ENCODE data around the gene SCD. TPM values are rescaled to one million over a fixed set of nuclear protein-coding genes. Genes with fewer than 3 reads are reported as not detected.

SCD gene
- total and polyA plus RNA-seq, 2 of the 13 experiments (the other 11 are each of a cell fraction or from before 2014, with no cell fraction given) = 492 to 512 TPM

- peak; percentile 52 for TF ChIP-seq MED8 (CRISPR knock-in tag; IDR thresholded peaks at IDR 0.05; ENCODE audit: insufficient replicate concordance)
- TF ChIP-seq ZSCAN31 (CRISPR knock-in tag; IDR thresholded peaks at IDR 0.05; ENCODE audit: low read depth) = no peak
- no peak for TF ChIP-seq ZNF879 (CRISPR knock-in tag; IDR thresholded peaks at IDR 0.05)
- peak; percentile 67; the same call in 1 of the 2 replicates for TF ChIP-seq E2F2 (CRISPR knock-in tag; IDR thresholded peaks at IDR 0.05; ENCODE audit: borderline replicate concordance)
- TF ChIP-seq KLF11 (CRISPR knock-in tag; IDR thresholded peaks at IDR 0.05) = no peak
- no peak for TF ChIP-seq PLRG1 (conservative IDR thresholded peaks at IDR 0.05)
- TF ChIP-seq HOXA7 (CRISPR knock-in tag; IDR thresholded peaks at IDR 0.05) = no peak
- no peak for TF ChIP-seq ZNF562 (CRISPR knock-in tag; IDR thresholded peaks at IDR 0.05; ENCODE audit: borderline replicate concordance)
- TF ChIP-seq ZBTB46 (CRISPR knock-in tag; IDR thresholded peaks at IDR 0.05; ENCODE audit: borderline replicate concordance) = no peak
- peak in 1 of 2 experiments; percentile 40; a peak in 1 of 4 replicates for TF ChIP-seq EP300 (IDR thresholded peaks at IDR 0.05; ENCODE audit: low read depth in 2 of 2, low read length in 2 of 2)
- peak; percentile 59; the same call in 1 of the 2 replicates for TF ChIP-seq EP300 (CRISPR knock-in tag; IDR thresholded peaks at IDR 0.05; ENCODE audit: borderline replicate concordance)
- TF ChIP-seq PAF1 (CRISPR knock-in tag; IDR thresholded peaks at IDR 0.05) = no peak
- TF ChIP-seq ARID2 (CRISPR knock-in tag; IDR thresholded peaks at IDR 0.05; ENCODE audit: borderline replicate concordance) = no peak
- TF ChIP-seq REL (CRISPR knock-in tag; conservative IDR thresholded peaks at IDR 0.05) = 0 out of 2 replicates have a peak, but pooled peaks have one; percentile 60
- no peak for TF ChIP-seq ZKSCAN1 (IDR thresholded peaks at IDR 0.05; ENCODE audit: low read length)
- no peak; the same call in 1 of the 2 replicates for TF ChIP-seq THAP8 (CRISPR knock-in tag; IDR thresholded peaks at IDR 0.05; ENCODE audit: borderline replicate concordance)
- peak; percentile 60; the same call in 1 of the 2 replicates for TF ChIP-seq GATAD1 (CRISPR knock-in tag; IDR thresholded peaks at IDR 0.05)
- TF ChIP-seq ZNF441 (CRISPR knock-in tag; IDR thresholded peaks at IDR 0.05; ENCODE audit: borderline replicate concordance) = peak; percentile 95
- no peak for TF ChIP-seq ZNF3 (CRISPR knock-in tag; IDR thresholded peaks at IDR 0.05)
- no peak for TF ChIP-seq NONO (IDR thresholded peaks at IDR 0.05)
- TF ChIP-seq NONO (CRISPR knock-in tag; conservative IDR thresholded peaks at IDR 0.05) = peak; percentile 75
- TF ChIP-seq RBM39 (IDR thresholded peaks at IDR 0.05; ENCODE audit: low read depth, low read length, poor library complexity, severe bottlenecking) = no peak
- no peak for TF ChIP-seq CEBPG (CRISPR knock-in tag; IDR thresholded peaks at IDR 0.05)
- TF ChIP-seq MZF1 (CRISPR knock-in tag; IDR thresholded peaks at IDR 0.05; ENCODE audit: borderline replicate concordance) = no peak
- TF ChIP-seq ZNF354B (CRISPR knock-in tag; IDR thresholded peaks at IDR 0.05) = no peak
- no peak; the same call in 1 of the 2 replicates for TF ChIP-seq PITX1 (CRISPR knock-in tag; IDR thresholded peaks at IDR 0.05)
- no peak for TF ChIP-seq ZNF484 (CRISPR knock-in tag; IDR thresholded peaks at IDR 0.05; ENCODE audit: borderline replicate concordance, low read depth)
- TF ChIP-seq ZNF605 (CRISPR knock-in tag; IDR thresholded peaks at IDR 0.05) = no peak
- TF ChIP-seq RELA (CRISPR knock-in tag; IDR thresholded peaks at IDR 0.05) = no peak
- TF ChIP-seq ZBTB38 (CRISPR knock-in tag; IDR thresholded peaks at IDR 0.05) = 0 out of 2 replicates have a peak, but pooled peaks have one; percentile 45
- no peak for TF ChIP-seq FOXA1 (IDR thresholded peaks at IDR 0.05)
- TF ChIP-seq FOXA1 (CRISPR knock-in tag; IDR thresholded peaks at IDR 0.05) = peak; percentile 54
These were observed 675 bp upstream of the SCD start (continued) for GRCh38 chr10:100346351-100346764.
